Measurements from ENCODE around the gene RND1.

GRCh38 chr12:48865281-48866051 lies at the start of gene RND1:
- peak; percentile 69 for TF ChIP-seq POLR2A (IDR thresholded peaks at IDR 0.05; ENCODE audit: extremely low read depth, insufficient read length)
- TF ChIP-seq, protein P1, sequence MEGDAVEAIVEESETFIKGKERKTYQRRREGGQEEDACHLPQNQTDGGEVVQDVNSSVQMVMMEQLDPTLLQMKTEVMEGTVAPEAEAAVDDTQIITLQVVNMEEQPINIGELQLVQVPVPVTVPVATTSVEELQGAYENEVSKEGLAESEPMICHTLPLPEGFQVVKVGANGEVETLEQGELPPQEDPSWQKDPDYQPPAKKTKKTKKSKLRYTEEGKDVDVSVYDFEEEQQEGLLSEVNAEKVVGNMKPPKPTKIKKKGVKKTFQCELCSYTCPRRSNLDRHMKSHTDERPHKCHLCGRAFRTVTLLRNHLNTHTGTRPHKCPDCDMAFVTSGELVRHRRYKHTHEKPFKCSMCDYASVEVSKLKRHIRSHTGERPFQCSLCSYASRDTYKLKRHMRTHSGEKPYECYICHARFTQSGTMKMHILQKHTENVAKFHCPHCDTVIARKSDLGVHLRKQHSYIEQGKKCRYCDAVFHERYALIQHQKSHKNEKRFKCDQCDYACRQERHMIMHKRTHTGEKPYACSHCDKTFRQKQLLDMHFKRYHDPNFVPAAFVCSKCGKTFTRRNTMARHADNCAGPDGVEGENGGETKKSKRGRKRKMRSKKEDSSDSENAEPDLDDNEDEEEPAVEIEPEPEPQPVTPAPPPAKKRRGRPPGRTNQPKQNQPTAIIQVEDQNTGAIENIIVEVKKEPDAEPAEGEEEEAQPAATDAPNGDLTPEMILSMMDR (IDR thresholded peaks at IDR 0.05; ENCODE audit: low read depth, low read length), result no peak

Measured in NB4 (cell line).